A673 (cell line): ENCODE data around the gene CACNA1A. TPM values are rescaled to one million over a fixed set of nuclear protein-coding genes. Genes with fewer than 3 reads are reported as not detected.
"Not testable (repeated sequence)": the region's sequence is repeated elsewhere in the genome, so short reads cannot be mapped to it uniquely, and the experiment has no call there.

ENCODE experiments used
- BruUV-seq: library from RNA; stranded (reverse); fragments of 400-500 nt; replicated peaks from 2 replicates; lab custom pipeline; 2021; lab: Mats Ljungman, UMichigan
- CTCF ChIA-PET: fragments of 300-600 bp; sonication (Branson Sonifier 250); formaldehyde crosslinking; loops from one replicate; lab custom pipeline; 2022; ENCODE audit warnings: antibody characterized with exemption; lab: Charles Lee
- POLR2A ChIA-PET: fragments of 300-600 bp; sonication (Branson Sonifier 250); formaldehyde crosslinking; loops from one replicate; lab custom pipeline; 2022; ENCODE audit warnings: antibody characterized with exemption; ENCODE audit not compliant: low non-redundant PET; lab: Charles Lee
- DNase-seq: peaks from one replicate; pipeline ENCODE4 v3.0.0-alpha.2; 2015; ENCODE audit warnings: low spot score
- H3K27ac ChIP-seq: fragments of 200-600 bp; sonication (generic); 2 replicates; pipeline ENCODE4 v1.5.1; 2016; ENCODE audit warnings: mixed run types, low read depth, mild to moderate bottlenecking, mixed read lengths, antibody characterized with exemption, low read length; ENCODE audit not compliant: poor library complexity, severe bottlenecking
- H3K27me3 ChIP-seq: fragments of 200-600 bp; sonication (generic); replicated peaks from 2 replicates; pipeline ENCODE4 v1.6.1; 2017; ENCODE audit warnings: mixed run types, low read depth, mild to moderate bottlenecking, mixed read lengths, antibody characterized with exemption, low read length; ENCODE audit not compliant: insufficient read depth, poor library complexity
- H3K36me3 ChIP-seq: fragments of 200-600 bp; sonication (generic); 2 replicates; pipeline ENCODE4 v1.6.1; 2016; ENCODE audit warnings: mixed run types, mild to moderate bottlenecking, mixed read lengths, antibody characterized with exemption, low read length; ENCODE audit not compliant: insufficient read depth, poor library complexity, severe bottlenecking
- H3K4me1 ChIP-seq: fragments of 200-600 bp; sonication (generic); 2 replicates; pipeline ENCODE4 v1.6.1; 2017; ENCODE audit warnings: mixed run types, mild to moderate bottlenecking, mixed read lengths, antibody characterized with exemption, low read length; ENCODE audit not compliant: insufficient read depth, poor library complexity, severe bottlenecking
- H3K4me3 ChIP-seq: fragments of 200-600 bp; sonication (generic); 2 replicates; pipeline ENCODE4 v1.5.1; 2016; ENCODE audit warnings: low read depth, mixed run types, mild to moderate bottlenecking, mixed read lengths, low read length; ENCODE audit not compliant: poor library complexity, severe bottlenecking
- H3K9me3 ChIP-seq: fragments of 200-600 bp; sonication (generic); 2 replicates; pipeline ENCODE4 v1.6.1; 2016; ENCODE audit warnings: mixed run types, low read depth, mild to moderate bottlenecking, mixed read lengths, antibody characterized with exemption, low read length; ENCODE audit not compliant: poor library complexity, severe bottlenecking
- CTCF ChIP-seq: fragments of 300-800, 200-600 bp; sonication (generic); conservative IDR thresholded peaks from 2 replicates; pipeline ENCODE4 v1.5.1; 2017; ENCODE audit warnings: low read depth, mild to moderate bottlenecking, antibody characterized with exemption, low read length, moderate library complexity, mixed read lengths
- EZH2 ChIP-seq: fragments of 200-600 bp; sonication (generic); IDR thresholded peaks from 2 replicates; pipeline ENCODE4 v1.6.1; 2017; ENCODE audit warnings: borderline replicate concordance, low read depth, mild to moderate bottlenecking, mixed read lengths, antibody characterized with exemption, low read length; ENCODE audit not compliant: poor library complexity, severe bottlenecking
- intact Hi-C: fragments of 100-400 bp; cut with micrococcal nuclease; formaldehyde crosslinking; loops from one replicate; pipeline ENCODE4 v1.10.0; 2022; ENCODE audit not compliant: unreplicated experiment
- total RNA-seq: library from RNA; stranded (reverse); gene quantifications from 2 replicates; pipeline ENCODE4 v1.2.3, GENCODE V29; 2021

Gene CACNA1A
- total RNA-seq, 1 experiment from 2014 or later: 3.2 TPM

- CTCF ChIA-PET: no interaction called here
Observed at GRCh38 chr19:13181747-13182388, 324.4 kb downstream of the CACNA1A start.

GRCh38 chr19:13178291-13178690 lies 328.0 kb downstream of the CACNA1A start:
- DNase-seq, H3K9me3 ChIP-seq, H3K27me3 ChIP-seq, BruUV-seq, POLR2A ChIA-PET, H3K4me3 ChIP-seq, H3K27ac ChIP-seq, H3K36me3 ChIP-seq, intact Hi-C loops: not testable (repeated sequence)
- CTCF ChIA-PET: interaction anchor here (1.1 kb wide), 1 partner anchor 201 kb away, joined by 3 read pairs; no protein-coding TSS in a partner anchor
- peaks cover 21% of the 10 kb centered on the region for H3K4me1 ChIP-seq

More at GRCh38 chr19:13181747-13182388, 324.4 kb downstream of the CACNA1A start:
- H3K27me3 ChIP-seq: no peaks in the 10 kb centered on the region
- H3K4me1 ChIP-seq: peaks cover 12% of the 10 kb centered on the region
- H3K4me3 ChIP-seq: no peak overlapping the region
- intact Hi-C loops: no loop called here
- H3K27ac ChIP-seq: peak overlapping the region; percentile 77
- TF ChIP-seq CTCF (no peak), EZH2 (no peak)
- BruUV-seq: no TSS peak
- H3K36me3 ChIP-seq: no peaks in the 10 kb centered on the region
- peak; percentile 57 for DNase-seq
- POLR2A ChIA-PET: interaction anchor here (0.6 to 0.7 kb wide), 3 partner anchors 10 to 64 kb away, joined by 8 to 14 read pairs (median 13); no protein-coding TSS in a partner anchor
- H3K9me3 ChIP-seq: no peaks in the 10 kb centered on the region

- POLR2A ChIA-PET, intact Hi-C loops, H3K4me3 ChIP-seq, H3K9me3 ChIP-seq, H3K36me3 ChIP-seq, BruUV-seq, H3K27ac ChIP-seq, H3K27me3 ChIP-seq, DNase-seq: not testable (repeated sequence)
- CTCF ChIA-PET: interaction anchor here (1.1 kb wide), 1 partner anchor 201 kb away, joined by 3 read pairs; no protein-coding TSS in a partner anchor
- peaks cover 25% of the 10 kb centered on the region for H3K4me1 ChIP-seq
Observed at GRCh38 chr19:13177584-13177983, 328.7 kb downstream of the CACNA1A start.

GRCh38 chr19:13176345-13176744 lies 329.9 kb downstream of the CACNA1A start:
- TF ChIP-seq EZH2 (no peak), CTCF (no peak)
- BruUV-seq: no TSS peak
- intact Hi-C loops: no loop called here
- no peaks in the 10 kb centered on the region for H3K9me3 ChIP-seq
- H3K27me3 ChIP-seq: no peaks in the 10 kb centered on the region
- ChIA-PET POLR2A (no interaction called here), CTCF (no interaction called here)
- H3K27ac ChIP-seq: peak overlapping the region; percentile 2
- H3K36me3 ChIP-seq: no peaks in the 10 kb centered on the region
- H3K4me3 ChIP-seq: no peak overlapping the region
- peaks cover 23% of the 10 kb centered on the region for H3K4me1 ChIP-seq
- peak; percentile 58 for DNase-seq
